Keratinocyte (primary cell): ENCODE measurements around the gene CTNNA2.

ENCODE experiments used
- EZH2 ChIP-seq: IDR thresholded peaks from one replicate; pipeline ENCODE4 v1.6.1; 2012; ENCODE audit warnings: inconsistent platforms, mild to moderate bottlenecking, low read length, moderate library complexity
- TF ChIP-seq, protein P1 (sequence below), 3 experiments: IDR thresholded peaks in 1 of 3; conservative IDR thresholded peaks in 1 of 3; optimal IDR thresholded peaks in 1 of 3; 2 replicates in 2 of 3; 3 replicates in 1 of 3; pipeline versions ENCODE3 to v1.5.1; 2011; ENCODE audit warnings: low read length in 3 of 3, mild to moderate bottlenecking in 3 of 3, moderate library complexity in 2 of 3, control low read depth in 1 of 3, inconsistent platforms in 1 of 3; ENCODE audit not compliant: insufficient read depth in 2 of 3; ENCODE audit errors: extremely low read depth in 1 of 3

DNA sequence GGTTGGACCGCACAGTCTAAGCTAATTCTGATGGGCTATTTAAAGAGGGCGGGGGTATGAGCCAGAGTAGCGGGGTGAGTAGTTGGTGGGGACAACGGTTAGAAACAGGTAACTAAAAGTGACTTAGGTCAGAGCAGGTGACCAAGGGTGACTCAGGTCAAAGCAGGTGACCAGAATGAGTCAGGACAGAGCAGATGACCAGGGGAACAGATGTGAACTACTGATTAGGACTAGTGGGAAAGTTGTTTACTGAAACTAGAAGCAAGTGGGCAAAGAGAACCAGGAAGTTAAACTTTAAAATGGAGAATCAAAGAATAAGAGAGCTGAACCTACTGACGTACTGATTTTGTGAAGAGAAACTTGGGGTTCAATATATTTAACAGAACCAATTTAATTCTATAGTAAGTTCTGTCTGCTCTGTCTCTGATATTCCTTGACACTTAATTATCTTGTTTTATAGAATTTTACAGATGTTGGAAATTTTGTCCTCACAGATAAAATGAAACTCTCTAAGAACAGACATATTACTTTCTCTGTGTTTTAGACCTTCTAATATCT lies 799.5 kb downstream of the CTNNA2 start:
- TF ChIP-seq, protein P1, sequence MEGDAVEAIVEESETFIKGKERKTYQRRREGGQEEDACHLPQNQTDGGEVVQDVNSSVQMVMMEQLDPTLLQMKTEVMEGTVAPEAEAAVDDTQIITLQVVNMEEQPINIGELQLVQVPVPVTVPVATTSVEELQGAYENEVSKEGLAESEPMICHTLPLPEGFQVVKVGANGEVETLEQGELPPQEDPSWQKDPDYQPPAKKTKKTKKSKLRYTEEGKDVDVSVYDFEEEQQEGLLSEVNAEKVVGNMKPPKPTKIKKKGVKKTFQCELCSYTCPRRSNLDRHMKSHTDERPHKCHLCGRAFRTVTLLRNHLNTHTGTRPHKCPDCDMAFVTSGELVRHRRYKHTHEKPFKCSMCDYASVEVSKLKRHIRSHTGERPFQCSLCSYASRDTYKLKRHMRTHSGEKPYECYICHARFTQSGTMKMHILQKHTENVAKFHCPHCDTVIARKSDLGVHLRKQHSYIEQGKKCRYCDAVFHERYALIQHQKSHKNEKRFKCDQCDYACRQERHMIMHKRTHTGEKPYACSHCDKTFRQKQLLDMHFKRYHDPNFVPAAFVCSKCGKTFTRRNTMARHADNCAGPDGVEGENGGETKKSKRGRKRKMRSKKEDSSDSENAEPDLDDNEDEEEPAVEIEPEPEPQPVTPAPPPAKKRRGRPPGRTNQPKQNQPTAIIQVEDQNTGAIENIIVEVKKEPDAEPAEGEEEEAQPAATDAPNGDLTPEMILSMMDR (optimal IDR thresholded peaks at IDR 0.05 in 1 of 3, IDR thresholded peaks at IDR 0.05 in 1 of 3, conservative IDR thresholded peaks at IDR 0.05 in 1 of 3; ENCODE audit: extremely low read depth in 1 of 3, insufficient read depth in 2 of 3, low read length in 3 of 3), result no peak
- no peak for TF ChIP-seq EZH2
